Frontal cortex (tissue), 4 donors: Measurements from ENCODE around the gene MDN1. TPM values are rescaled to one million over a fixed set of nuclear protein-coding genes. Genes with fewer than 3 reads are reported as not detected.
"Not testable (repeated sequence)": the region's sequence is repeated elsewhere in the genome, so short reads cannot be mapped to it uniquely, and the experiment has no call there.

ENCODE experiments used
- DNase-seq, 2 donors: peaks; one replicate each; pipeline ENCODE4 v3.0.0; 2012; ENCODE audit warnings: low spot score in 2 of 2
- FAIRE-seq: peaks from 2 replicates; lab custom pipeline; 2012; peaks lifted over from hg19 to GRCh38; lab: Jason Lieb, UNC
- total RNA-seq: library from RNA; depleted of rRNA; stranded (reverse); fragments of >200 nt; gene quantifications from one replicate; pipeline ENCODE4 v1.2.3, GENCODE V29; 2014
- donor health status: control.
- donor health status: control.
- donor health status: control.

Gene MDN1
- total RNA-seq, 1 donor from 2014 or later = 23.6 TPM

- FAIRE-seq (no peak), DNase-seq (no peak)
Observed at GRCh38 chr6:89781070-89782034, 38.2 kb downstream of the MDN1 start.

GRCh38 chr6:89777455-89777854 is 42.1 kb downstream of the MDN1 start:
- FAIRE-seq = no peak
- DNase-seq = no peak

GRCh38 chr6:89776583-89777233 is 42.9 kb downstream of the MDN1 start:
- DNase-seq (no peak), FAIRE-seq (no peak)

- DNase-seq = no peak
- FAIRE-seq = no peak
Observed at GRCh38 chr6:89775150-89775549, 44.4 kb downstream of the MDN1 start.

GRCh38 chr6:89769572-89769971 is 50.0 kb downstream of the MDN1 start:
- FAIRE-seq (no peak), DNase-seq (no peak)

GRCh38 chr6:89768324-89768723 is 51.3 kb downstream of the MDN1 start:
- DNase-seq (no peak), FAIRE-seq (no peak)

GRCh38 chr6:89763550-89763949 is 56.0 kb downstream of the MDN1 start:
- DNase-seq (no peak), FAIRE-seq (no peak)

GRCh38 chr6:89758830-89759229 is 60.8 kb downstream of the MDN1 start:
- no peak for DNase-seq
- FAIRE-seq = no peak

GRCh38 chr6:89750338-89750737 is 69.3 kb downstream of the MDN1 start:
- DNase-seq (no peak), FAIRE-seq (no peak)

- FAIRE-seq = no peak
- DNase-seq = no peak
Observed at GRCh38 chr6:89749918-89750317, 69.7 kb downstream of the MDN1 start.

GRCh38 chr6:89745716-89746115 is 73.9 kb downstream of the MDN1 start:
- DNase-seq (no peak), FAIRE-seq (no peak)

- FAIRE-seq = no peak
- no peak for DNase-seq
Observed at GRCh38 chr6:89745096-89745495, 74.5 kb downstream of the MDN1 start.

- FAIRE-seq = no peak
- no peak for DNase-seq
Observed at GRCh38 chr6:89736893-89737292, 82.7 kb downstream of the MDN1 start.

GRCh38 chr6:89734526-89734925 is 85.1 kb downstream of the MDN1 start:
- DNase-seq (no peak), FAIRE-seq (no peak)

GRCh38 chr6:89731924-89732567 is 87.5 kb downstream of the MDN1 start:
- DNase-seq = no peak
- FAIRE-seq = no peak

GRCh38 chr6:89731262-89731661 is 88.3 kb downstream of the MDN1 start:
- DNase-seq, FAIRE-seq: not testable (repeated sequence)

GRCh38 chr6:89729818-89730217 is 89.8 kb downstream of the MDN1 start:
- DNase-seq (no peak), FAIRE-seq (no peak)

GRCh38 chr6:89727501-89727900 is 92.1 kb downstream of the MDN1 start:
- DNase-seq (no peak), FAIRE-seq (no peak)

- FAIRE-seq (no peak), DNase-seq (no peak)
Observed at GRCh38 chr6:89724981-89725380, 94.6 kb downstream of the MDN1 start.

- no peak for FAIRE-seq
- no peak for DNase-seq
Observed at GRCh38 chr6:89723046-89723445, 96.5 kb downstream of the MDN1 start.

GRCh38 chr6:89716532-89716931 is 103.1 kb downstream of the MDN1 start:
- DNase-seq = no peak

More at GRCh38 chr6:89716532-89716931, 103.1 kb downstream of the MDN1 start:
- no peak for FAIRE-seq
